ENCODE measurements around the gene RAD51B. TPM values are rescaled to one million over a fixed set of nuclear protein-coding genes. Genes with fewer than 3 reads are reported as not detected.

RAD51B gene
- total and polyA plus RNA-seq, 2 of the 13 experiments (the other 11 are each of a cell fraction or from before 2014, with no cell fraction given) = 7.0 to 9.5 TPM

GRCh38 chr14:68593806-68594536 lies 774.4 kb downstream of the RAD51B start:
- H3K36me3 ChIP-seq (replicated peaks in 1 of 2; ENCODE audit: control insufficient read depth in 1 of 2, insufficient read depth in 2 of 2, low read length in 2 of 2) = no peaks in the 10 kb centered on the region
- TF ChIP-seq ZNF317 (CRISPR knock-in tag; IDR thresholded peaks at IDR 0.05) = no peak
- TF ChIP-seq ZNF7 (CRISPR knock-in tag; IDR thresholded peaks at IDR 0.05) = 0 out of 2 replicates have a peak, but pooled peaks have one; percentile 31
- TF ChIP-seq TEAD3 (CRISPR knock-in tag; optimal IDR thresholded peaks at IDR 0.05; ENCODE audit: borderline replicate concordance) = peak; percentile 49
- DNase-seq (ENCODE audit: low spot score) = peak; percentile 46
- H3K27me3 ChIP-seq (ENCODE audit: control insufficient read depth in 1 of 2, insufficient read depth in 2 of 2, low read length in 2 of 2) = no peaks in the 10 kb centered on the region
- peak overlapping the region; percentile 73 for H2AFZ ChIP-seq (ENCODE audit: low read length)
- H3K79me2 ChIP-seq (ENCODE audit: insufficient read depth, low read length) = no peaks in the 10 kb centered on the region
- FAIRE-seq = no peak
- H3K4me3 ChIP-seq (replicated peaks in 1 of 3; ENCODE audit: insufficient read depth in 1 of 3, low read depth in 2 of 3, low read length in 3 of 3) = peak overlapping the region in 1 of 3 experiments; percentile 18; a peak in 1 of 6 replicates
- ATAC-seq = no peak
- peaks cover 70% of the 10 kb centered on the region for H3K4me1 ChIP-seq (ENCODE audit: insufficient read depth, low read length)
- no peak overlapping the region for H3K27ac ChIP-seq (ENCODE audit: extremely low read length, insufficient read depth, low read length)
- peak overlapping the region; percentile 32; the same call in 1 of the 2 replicates for H3K4me2 ChIP-seq (ENCODE audit: low read depth, low read length)
- no peaks in the 10 kb centered on the region for H3K9me3 ChIP-seq (ENCODE audit: low read length)
- ChIA-PET CTCF (ENCODE audit: low intra/inter-chr PET ratio, low total read pairs) (no interaction called here), POLR2A (interaction anchor here (0.7 to 3.5 kb wide), 4 partner anchors 10 to 186 kb away, joined by 3 to 11 read pairs (median 3); no protein-coding TSS in a partner anchor)
- no peak overlapping the region; the same call in 1 of the 2 replicates for H3K9ac ChIP-seq (ENCODE audit: insufficient read depth, low read depth, low read length)
- intact Hi-C loops (cut with micrococcal nuclease; ENCODE audit: unreplicated experiment) = loop anchor here (10.0 kb wide), 1 partner anchor 191 kb away; no protein-coding TSS in a partner anchor
- 34% methylated on average over 9 of the region's 9 CpGs for WGBS (ENCODE audit: low lambda C conversion rate)
- in situ Hi-C loops (cut with HindIII; ENCODE audit: extremely low pct_ligation_motif_present, low pct_unique_long_range_greater_than_20kb) = no loop called here
- no TSS peak for BruUV-seq (replicated peaks)
- H4K20me1 ChIP-seq (ENCODE audit: insufficient read depth, low read length) = no peaks in the 10 kb centered on the region

- WGBS (ENCODE audit: low lambda C conversion rate) = 92% methylated on average over 6 of the region's 6 CpGs
- Histone ChIP-seq H3K36me3 (replicated peaks in 1 of 2; ENCODE audit: control insufficient read depth in 1 of 2, insufficient read depth in 2 of 2, low read length in 2 of 2) (no peaks in the 10 kb centered on the region), H3K9ac (ENCODE audit: insufficient read depth, low read depth, low read length) (no peak overlapping the region), H2AFZ (ENCODE audit: low read length) (no peak overlapping the region), H3K4me3 (replicated peaks in 1 of 3; ENCODE audit: insufficient read depth in 1 of 3, low read depth in 2 of 3, low read length in 3 of 3) (no peak overlapping the region), H3K4me1 (ENCODE audit: insufficient read depth, low read length) (peaks cover 70% of the 10 kb centered on the region), H4K20me1 (ENCODE audit: insufficient read depth, low read length) (no peaks in the 10 kb centered on the region), H3K79me2 (ENCODE audit: insufficient read depth, low read length) (no peaks in the 10 kb centered on the region), H3K9me3 (ENCODE audit: low read length) (no peaks in the 10 kb centered on the region), H3K27ac (ENCODE audit: extremely low read length, insufficient read depth, low read length) (no peak overlapping the region), H3K4me2 (ENCODE audit: low read depth, low read length) (no peak overlapping the region), H3K27me3 (ENCODE audit: control insufficient read depth in 1 of 2, insufficient read depth in 2 of 2, low read length in 2 of 2) (no peaks in the 10 kb centered on the region)
- no peak for DNase-seq (ENCODE audit: low spot score)
- BruUV-seq (replicated peaks) = no TSS peak
- FAIRE-seq = no peak
- ChIA-PET POLR2A (interaction anchor here (1.7 to 3.5 kb wide), 2 partner anchors 11 to 12 kb away, joined by 3 to 11 read pairs; no protein-coding TSS in a partner anchor), CTCF (ENCODE audit: low intra/inter-chr PET ratio, low total read pairs) (no interaction called here)
- in situ Hi-C loops (cut with HindIII; ENCODE audit: extremely low pct_ligation_motif_present, low pct_unique_long_range_greater_than_20kb) = no loop called here
- intact Hi-C loops (cut with micrococcal nuclease; ENCODE audit: unreplicated experiment) = loop anchor here (10.0 kb wide), 1 partner anchor 190 kb away; no protein-coding TSS in a partner anchor
- ATAC-seq = no peak
- TF ChIP-seq ZNF432 (CRISPR knock-in tag; IDR thresholded peaks at IDR 0.05; ENCODE audit: borderline replicate concordance) (no peak), ZNF337 (CRISPR knock-in tag; IDR thresholded peaks at IDR 0.05; ENCODE audit: borderline replicate concordance, low read depth) (no peak), ZBTB20 (CRISPR knock-in tag; IDR thresholded peaks at IDR 0.05; ENCODE audit: borderline replicate concordance, low read depth) (no peak), ZNF446 (CRISPR knock-in tag; IDR thresholded peaks at IDR 0.05) (no peak), CENPX (CRISPR knock-in tag; IDR thresholded peaks at IDR 0.05) (no peak), SAP130 (CRISPR knock-in tag; IDR thresholded peaks at IDR 0.05; ENCODE audit: low read depth) (no peak), USF2 (IDR thresholded peaks at IDR 0.05; ENCODE audit: low read depth, low read length) (no peak), USF2 (CRISPR knock-in tag; IDR thresholded peaks at IDR 0.05; ENCODE audit: borderline replicate concordance) (no peak), ATF6 (CRISPR knock-in tag; conservative IDR thresholded peaks at IDR 0.05) (no peak)
Observed at GRCh38 chr14:68594737-68595380, 775.3 kb downstream of the RAD51B start.

Measured in HepG2 (cell line).